HFFc6 (cell line): Measurements from ENCODE around the gene LZTFL1. TPM values are rescaled to one million over a fixed set of nuclear protein-coding genes. Genes with fewer than 3 reads are reported as not detected.

Experiments
- DNase-seq: peaks from one replicate; pipeline ENCODE4 v3.0.0-alpha.2; 2018
- H3K27ac Mint-ChIP-seq: 2 replicates; pipeline ENCODE4 v1.8.0; 2020; ENCODE audit warnings: mild to moderate bottlenecking, mixed read lengths
- H3K27me3 Mint-ChIP-seq: 2 replicates; pipeline ENCODE4 v1.8.0; 2021; ENCODE audit warnings: mild to moderate bottlenecking, moderate library complexity, mixed read lengths; ENCODE audit not compliant: insufficient read depth
- H3K36me3 Mint-ChIP-seq: 2 replicates; pipeline ENCODE4 v1.8.0; 2021; ENCODE audit warnings: low read depth, mixed read lengths
- H3K4me1 Mint-ChIP-seq: 2 replicates; pipeline ENCODE4 v1.8.0; 2020; ENCODE audit warnings: low read depth, mixed read lengths
- H3K4me3 Mint-ChIP-seq: 2 replicates; pipeline ENCODE4 v1.8.0; 2020; ENCODE audit warnings: mild to moderate bottlenecking, moderate library complexity, mixed read lengths
- H3K9me3 Mint-ChIP-seq: 2 replicates; pipeline ENCODE4 v1.8.0; 2020; ENCODE audit warnings: mild to moderate bottlenecking, mixed read lengths
- total RNA-seq, 6 experiments: library from RNA; stranded (reverse); fragmentation: NEBNext Ultra II Directional; extraction: Animal tissue kit (Norgen Biotek cat#: 25700); gene quantifications; 2 replicates in 1 of 6; 3 replicates in 5 of 6; pipeline ENCODE4 v1.2.3, GENCODE V29; 2021
- TF ChIP-seq, protein P1 (sequence below): fragments of 200-600 bp; sonication (generic); IDR thresholded peaks from 2 replicates; pipeline ENCODE4 v1.5.0; 2021; ENCODE audit warnings: antibody characterized with exemption, mild to moderate bottlenecking

Gene LZTFL1
- total RNA-seq, 6 experiments from 2014 or later, result 13.0 to 20.0 (median 15.8) TPM

DNA sequence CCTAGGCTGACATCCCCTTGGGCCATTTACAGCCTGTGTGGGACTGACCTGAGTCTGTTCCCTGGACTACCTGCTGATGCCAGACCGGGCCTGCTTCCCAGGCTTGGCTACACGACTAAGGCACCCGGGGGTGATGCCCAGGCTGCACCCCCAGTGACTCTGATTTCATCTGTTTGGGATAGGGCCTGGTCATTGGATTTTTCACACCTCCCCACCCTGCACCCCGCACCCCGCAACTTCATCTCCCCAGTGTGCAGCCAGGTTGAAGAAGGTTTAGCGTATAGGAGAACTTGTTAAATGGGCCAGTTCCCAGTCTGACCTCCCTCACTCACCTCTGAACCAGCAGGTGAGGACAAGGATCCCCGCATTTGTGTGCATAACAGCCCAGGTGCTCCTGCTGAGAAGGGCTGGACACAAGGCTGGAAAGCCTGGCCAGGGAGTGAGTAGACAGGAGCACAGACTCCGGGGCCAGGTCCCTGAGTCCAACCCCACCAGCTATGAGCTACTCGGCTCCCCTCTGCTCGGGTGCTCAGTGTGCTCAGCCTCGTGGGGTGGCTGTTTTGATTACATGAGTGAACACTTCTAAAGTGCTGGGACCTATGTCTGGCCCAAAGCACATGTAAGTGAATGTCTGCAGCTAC is 64.1 kb downstream of the LZTFL1 start:
- DNase-seq, result no peak
- no peak overlapping the region for H3K27ac Mint-ChIP-seq
- no peaks in the 10 kb centered on the region for H3K36me3 Mint-ChIP-seq
- TF ChIP-seq, protein P1, sequence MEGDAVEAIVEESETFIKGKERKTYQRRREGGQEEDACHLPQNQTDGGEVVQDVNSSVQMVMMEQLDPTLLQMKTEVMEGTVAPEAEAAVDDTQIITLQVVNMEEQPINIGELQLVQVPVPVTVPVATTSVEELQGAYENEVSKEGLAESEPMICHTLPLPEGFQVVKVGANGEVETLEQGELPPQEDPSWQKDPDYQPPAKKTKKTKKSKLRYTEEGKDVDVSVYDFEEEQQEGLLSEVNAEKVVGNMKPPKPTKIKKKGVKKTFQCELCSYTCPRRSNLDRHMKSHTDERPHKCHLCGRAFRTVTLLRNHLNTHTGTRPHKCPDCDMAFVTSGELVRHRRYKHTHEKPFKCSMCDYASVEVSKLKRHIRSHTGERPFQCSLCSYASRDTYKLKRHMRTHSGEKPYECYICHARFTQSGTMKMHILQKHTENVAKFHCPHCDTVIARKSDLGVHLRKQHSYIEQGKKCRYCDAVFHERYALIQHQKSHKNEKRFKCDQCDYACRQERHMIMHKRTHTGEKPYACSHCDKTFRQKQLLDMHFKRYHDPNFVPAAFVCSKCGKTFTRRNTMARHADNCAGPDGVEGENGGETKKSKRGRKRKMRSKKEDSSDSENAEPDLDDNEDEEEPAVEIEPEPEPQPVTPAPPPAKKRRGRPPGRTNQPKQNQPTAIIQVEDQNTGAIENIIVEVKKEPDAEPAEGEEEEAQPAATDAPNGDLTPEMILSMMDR, result no peak
- H3K27me3 Mint-ChIP-seq, result peaks cover 46% of the 10 kb centered on the region
- H3K4me3 Mint-ChIP-seq, result no peak overlapping the region
- no peaks in the 10 kb centered on the region for H3K9me3 Mint-ChIP-seq
- no peaks in the 10 kb centered on the region for H3K4me1 Mint-ChIP-seq

DNA sequence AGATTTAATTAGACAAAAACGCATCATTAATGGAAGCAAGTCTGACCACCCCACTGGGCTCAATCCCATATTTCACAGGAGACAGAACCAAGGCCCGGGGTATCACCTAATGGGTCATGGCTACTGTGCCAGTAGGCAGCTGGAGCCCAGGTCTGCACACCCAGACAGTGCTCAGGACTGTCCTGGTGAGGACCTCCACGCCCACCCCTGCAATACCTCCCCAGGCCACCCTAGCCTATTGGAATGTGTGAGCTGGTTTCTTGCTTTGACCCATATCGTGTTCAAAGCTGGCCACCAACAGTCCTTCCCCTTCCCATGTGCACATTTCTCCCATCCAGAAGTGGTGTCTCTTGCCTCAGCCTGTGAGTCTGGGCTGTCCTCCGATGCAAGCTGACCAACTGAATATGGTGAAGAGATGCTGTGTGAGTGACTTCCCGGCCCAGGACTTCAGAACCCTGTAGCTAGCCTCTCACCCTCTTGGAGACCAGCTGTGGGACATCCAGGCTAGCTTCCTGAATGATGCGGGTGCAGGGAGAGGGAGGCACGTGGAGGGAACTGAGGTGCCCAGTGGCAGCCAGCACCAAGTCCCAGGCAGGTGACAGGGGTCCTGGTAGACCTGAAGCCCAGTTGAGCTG is 64.7 kb downstream of the LZTFL1 start:
- Mint-ChIP-seq H3K36me3 (no peaks in the 10 kb centered on the region), H3K27ac (no peak overlapping the region), H3K27me3 (peaks cover 49% of the 10 kb centered on the region), H3K4me3 (no peak overlapping the region), H3K4me1 (no peaks in the 10 kb centered on the region), H3K9me3 (no peaks in the 10 kb centered on the region)
- DNase-seq, result no peak
- TF ChIP-seq, protein P1, result no peak

DNA sequence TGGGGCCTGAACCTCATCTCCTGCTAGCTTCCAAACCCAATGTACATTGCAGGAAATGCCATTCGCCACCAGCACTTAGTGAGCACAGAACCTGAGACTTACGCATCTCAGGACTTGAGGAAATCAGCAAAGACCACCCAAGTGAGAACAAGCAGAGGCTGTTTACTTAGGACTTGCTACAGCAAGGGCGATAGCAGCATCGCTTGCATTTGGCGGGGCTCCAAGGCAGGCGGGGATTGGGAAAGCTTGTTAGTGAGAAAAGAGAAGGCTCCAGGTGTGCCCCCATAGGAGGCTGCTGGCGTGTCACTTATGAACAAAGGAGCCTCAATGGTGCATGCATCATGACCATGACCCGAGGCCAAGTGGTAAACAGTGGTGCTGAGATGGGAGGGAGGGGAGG is 65.3 kb downstream of the LZTFL1 start:
- peaks cover 53% of the 10 kb centered on the region for H3K27me3 Mint-ChIP-seq
- H3K36me3 Mint-ChIP-seq, result no peaks in the 10 kb centered on the region
- TF ChIP-seq, protein P1, result no peak
- no peak overlapping the region for H3K4me3 Mint-ChIP-seq
- H3K27ac Mint-ChIP-seq, result no peak overlapping the region
- H3K4me1 Mint-ChIP-seq, result no peaks in the 10 kb centered on the region
- DNase-seq, result no peak
- H3K9me3 Mint-ChIP-seq, result no peaks in the 10 kb centered on the region

DNA sequence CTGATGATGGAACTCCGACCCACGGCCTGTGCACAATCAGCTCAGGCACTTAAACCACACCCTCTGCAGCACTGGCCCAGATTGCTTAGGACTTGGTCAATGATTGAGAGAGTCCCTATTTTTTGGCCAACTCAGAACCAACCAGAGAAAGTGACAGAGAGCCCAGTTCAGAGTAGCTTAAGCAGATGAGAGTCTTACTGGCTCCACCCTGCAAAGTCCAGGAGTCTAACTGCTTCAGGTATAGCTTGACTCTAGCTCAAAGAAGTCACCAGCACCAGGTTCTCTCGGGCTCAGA is 65.7 kb downstream of the LZTFL1 start:
- H3K4me3 Mint-ChIP-seq, result no peak overlapping the region
- H3K36me3 Mint-ChIP-seq, result no peaks in the 10 kb centered on the region
- H3K9me3 Mint-ChIP-seq, result no peaks in the 10 kb centered on the region
- no peak overlapping the region for H3K27ac Mint-ChIP-seq
- H3K4me1 Mint-ChIP-seq, result no peaks in the 10 kb centered on the region
- DNase-seq, result no peak
- TF ChIP-seq, protein P1, result no peak
- peaks cover 50% of the 10 kb centered on the region for H3K27me3 Mint-ChIP-seq

DNA sequence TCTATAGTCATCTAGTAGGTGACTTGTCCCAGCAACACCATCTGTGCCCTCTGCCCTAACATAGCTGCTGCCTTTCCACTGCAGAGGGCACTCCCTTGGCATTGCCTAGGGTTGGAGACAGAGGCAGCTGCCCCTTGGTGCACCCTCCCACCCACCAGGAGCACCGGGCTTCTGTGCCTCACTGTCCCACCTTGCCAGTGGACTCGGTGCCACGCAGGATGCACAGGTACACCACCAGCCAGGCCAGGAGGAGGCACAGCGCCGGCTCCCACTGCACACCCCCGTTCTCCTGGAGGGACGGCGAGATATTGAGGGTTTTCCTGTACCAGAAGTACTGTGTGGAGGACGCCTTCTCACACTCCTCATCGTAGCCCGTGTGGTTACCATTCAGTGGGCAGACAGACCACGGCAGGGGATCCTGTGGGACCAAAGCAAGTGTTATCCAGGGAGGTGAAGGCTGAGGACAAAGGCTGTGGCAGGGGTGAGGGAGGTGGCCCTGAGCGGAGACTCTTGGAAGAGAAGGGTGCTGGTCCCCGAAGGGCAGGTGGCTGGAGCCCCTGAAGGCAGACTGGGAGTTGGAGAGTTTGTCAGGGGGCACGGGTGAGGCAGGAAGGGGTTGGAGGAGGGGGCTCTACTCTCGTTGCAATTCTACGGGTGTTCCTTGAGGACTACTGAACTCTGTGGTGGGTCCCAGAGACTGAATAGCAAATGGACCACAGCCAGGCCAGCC is 66.2 kb downstream of the LZTFL1 start:
- Mint-ChIP-seq H3K4me3 (no peak overlapping the region), H3K27me3 (peaks cover 45% of the 10 kb centered on the region), H3K9me3 (no peaks in the 10 kb centered on the region), H3K4me1 (no peaks in the 10 kb centered on the region), H3K27ac (no peak overlapping the region), H3K36me3 (no peaks in the 10 kb centered on the region)
- TF ChIP-seq, protein P1, result no peak
- no peak for DNase-seq
